NCI-H82 (cell line): ENCODE data around the gene CCDC15.

Experiments
- DNase-seq: peaks from one replicate; lab custom pipeline; 2025; lab: John Stamatoyannopoulos, UW

CCDC15 gene

GRCh38 chr11:125068368-125068767 lies 114.4 kb downstream of the CCDC15 start:
- DNase-seq, result no peak

- no peak for DNase-seq
Observed at GRCh38 chr11:125069008-125069407, 115.0 kb downstream of the CCDC15 start.

GRCh38 chr11:125069796-125070195 lies 115.8 kb downstream of the CCDC15 start:
- DNase-seq, result no peak

- DNase-seq, result no peak
Observed at GRCh38 chr11:125070699-125071254, 116.8 kb downstream of the CCDC15 start.

DNA sequence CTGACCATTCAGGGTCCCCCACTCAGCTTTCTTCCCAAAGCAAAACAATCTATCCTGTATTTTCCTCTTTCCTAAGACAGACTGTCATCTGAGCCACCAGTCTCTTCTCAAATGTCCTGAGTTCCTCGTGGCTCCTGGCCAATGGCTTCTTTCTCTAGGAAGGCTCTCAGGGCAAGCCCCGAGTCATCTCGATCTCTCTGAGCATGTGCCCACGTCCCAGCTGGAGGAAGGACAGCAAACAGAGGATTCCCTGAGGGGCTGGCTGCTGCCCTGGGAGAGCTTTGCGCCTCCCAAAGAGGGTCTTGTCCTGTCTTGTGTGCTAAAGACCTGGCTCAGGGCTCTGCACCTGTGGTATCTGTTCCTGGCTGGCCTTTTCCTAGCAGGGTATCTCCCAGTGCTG lies 117.4 kb downstream of the CCDC15 start:
- no peak for DNase-seq

DNA sequence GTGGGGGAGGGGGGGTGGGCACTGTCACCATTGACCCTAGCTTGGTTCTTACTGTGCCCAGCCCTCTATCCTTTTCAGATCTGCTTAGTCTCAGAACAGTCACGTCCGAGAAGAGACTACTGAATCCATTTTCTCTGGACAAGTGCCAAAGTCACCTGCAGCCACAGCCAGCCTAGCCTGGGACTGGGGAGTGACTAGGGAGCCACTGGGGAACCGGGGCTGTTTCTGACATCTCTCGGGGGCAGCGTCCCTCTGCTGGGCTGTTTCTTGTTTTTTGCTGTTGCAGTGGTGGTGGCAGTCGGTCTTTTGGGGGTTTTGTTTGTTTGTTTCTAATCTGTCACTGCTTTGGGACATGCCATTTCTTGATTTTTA lies 117.8 kb downstream of the CCDC15 start:
- no peak for DNase-seq

DNA sequence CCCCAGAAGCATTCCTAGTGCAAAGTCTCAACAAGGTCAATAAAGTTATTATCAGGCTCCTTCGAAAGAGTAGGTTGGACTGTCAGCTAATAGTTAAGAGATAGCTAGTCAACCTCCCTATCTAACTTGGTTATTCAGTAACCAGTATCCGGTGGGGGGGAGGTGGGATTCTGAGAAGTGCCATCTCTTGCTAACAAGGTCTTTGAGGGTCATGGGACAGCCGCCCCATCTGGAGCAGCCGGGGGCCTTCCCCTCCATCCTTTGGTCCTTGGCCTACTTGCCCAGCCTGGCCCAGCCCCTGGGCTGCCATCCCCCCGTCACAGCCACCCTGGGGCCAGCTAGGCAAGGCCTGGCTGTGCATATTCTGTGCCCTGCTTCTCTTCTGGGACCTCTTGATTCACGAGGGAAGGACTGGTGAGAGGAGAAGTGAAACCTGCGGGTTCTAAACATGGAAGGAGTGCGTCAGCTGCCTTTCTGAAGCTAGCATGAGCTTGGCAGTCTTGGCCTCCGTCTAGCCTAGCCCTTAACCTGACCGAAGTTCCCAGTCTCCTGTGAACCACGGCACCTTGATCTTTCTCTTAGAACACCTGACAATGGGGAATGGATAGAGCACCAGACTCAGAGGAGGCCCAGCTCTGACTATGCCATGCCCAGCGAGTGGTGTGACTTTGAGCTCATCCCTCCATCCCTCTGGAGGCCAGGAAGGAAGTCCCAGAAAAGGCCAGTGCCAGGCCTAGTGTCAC lies 118.4 kb downstream of the CCDC15 start:
- no peak for DNase-seq

DNA sequence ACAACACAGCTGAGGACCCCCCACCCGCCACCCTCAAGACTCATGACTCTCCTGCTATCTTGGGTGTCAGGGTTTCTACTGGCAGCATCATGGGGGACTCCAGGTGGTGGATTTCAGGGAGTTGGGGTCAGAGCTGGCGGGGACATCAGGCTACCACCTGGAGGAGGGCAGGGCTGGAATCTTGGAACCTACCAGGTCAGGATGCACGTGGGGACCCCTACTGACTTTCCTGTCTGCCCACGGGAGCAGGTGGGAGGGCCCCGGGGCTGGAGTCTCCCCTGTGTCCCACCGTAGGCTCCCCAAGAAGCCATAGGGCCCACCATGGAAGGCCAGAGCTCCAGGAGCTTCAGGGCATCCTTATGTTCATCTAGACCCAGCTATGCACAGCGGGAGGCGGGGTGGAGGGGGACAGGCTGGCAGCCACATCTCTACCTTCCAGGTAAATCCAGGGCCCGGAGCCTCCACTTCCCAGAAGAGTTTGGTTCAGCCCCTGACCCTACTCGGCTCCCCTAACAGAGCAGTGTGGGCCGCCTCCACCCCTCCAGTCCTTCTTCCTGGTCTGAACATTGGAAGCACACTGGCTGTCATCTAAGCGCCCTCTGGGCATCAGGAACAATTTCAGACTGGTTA lies 119.1 kb downstream of the CCDC15 start:
- DNase-seq, result no peak

GRCh38 chr11:125073616-125074483 lies 119.8 kb downstream of the CCDC15 start:
- DNase-seq, result no peak

DNA sequence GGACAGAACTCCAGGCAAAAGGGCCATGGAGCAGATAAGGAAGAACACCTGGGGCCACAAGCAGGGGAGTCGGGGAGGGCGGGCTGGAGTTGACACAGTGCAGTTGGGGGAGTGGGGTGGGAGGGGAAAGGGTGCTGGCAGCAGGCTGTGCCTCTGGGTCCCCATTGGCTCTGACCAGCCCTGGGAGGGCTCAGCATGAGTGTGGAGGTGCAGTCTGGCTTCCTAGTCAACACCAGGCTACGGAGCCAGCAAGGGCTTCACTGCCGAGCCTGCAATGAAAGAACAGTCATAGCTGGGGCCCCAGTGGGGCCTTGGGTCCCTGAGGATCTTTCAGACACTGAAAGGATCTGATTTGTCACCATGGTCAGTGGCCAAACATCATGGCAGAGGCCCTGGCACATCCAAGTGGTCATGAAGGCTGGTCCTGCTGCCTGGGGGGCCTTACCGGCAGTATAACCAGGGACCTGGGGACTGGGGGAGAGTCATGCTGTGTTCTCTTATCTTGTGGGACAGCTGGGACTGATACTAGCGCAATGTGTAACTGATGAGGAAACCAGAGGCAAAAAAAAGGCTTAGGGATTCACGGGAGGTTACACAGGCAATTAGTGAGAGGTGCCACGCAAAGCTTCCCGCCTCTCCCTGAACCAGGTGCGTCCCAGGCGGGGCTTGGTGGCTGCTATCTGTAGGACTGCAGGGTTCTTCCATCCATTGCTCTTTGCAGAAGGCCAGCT lies 120.7 kb downstream of the CCDC15 start:
- no peak for DNase-seq

- DNase-seq, result no peak
Observed at GRCh38 chr11:125075242-125075625, 121.2 kb downstream of the CCDC15 start.

DNA sequence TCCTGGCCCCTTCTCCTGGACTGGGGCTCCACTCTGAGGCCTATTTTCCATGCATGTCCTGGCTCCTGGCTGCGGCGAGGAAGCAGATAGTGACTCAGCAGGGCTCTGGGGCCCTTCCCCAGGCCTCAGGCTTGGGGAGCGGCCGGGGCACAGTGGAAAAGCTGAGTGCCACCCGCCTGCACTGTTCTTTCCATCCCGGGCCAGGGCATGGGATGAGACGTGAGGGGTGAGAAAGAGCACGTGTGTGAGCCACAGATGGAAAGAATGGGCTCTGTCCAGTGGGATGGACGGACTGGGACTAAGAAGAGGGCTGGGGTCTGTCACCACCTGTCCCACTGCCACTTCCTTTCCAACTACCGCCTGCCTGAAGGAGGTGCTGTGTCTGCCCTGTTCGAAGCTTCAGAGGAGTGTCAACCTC lies 121.9 kb downstream of the CCDC15 start:
- DNase-seq, result no peak

DNA sequence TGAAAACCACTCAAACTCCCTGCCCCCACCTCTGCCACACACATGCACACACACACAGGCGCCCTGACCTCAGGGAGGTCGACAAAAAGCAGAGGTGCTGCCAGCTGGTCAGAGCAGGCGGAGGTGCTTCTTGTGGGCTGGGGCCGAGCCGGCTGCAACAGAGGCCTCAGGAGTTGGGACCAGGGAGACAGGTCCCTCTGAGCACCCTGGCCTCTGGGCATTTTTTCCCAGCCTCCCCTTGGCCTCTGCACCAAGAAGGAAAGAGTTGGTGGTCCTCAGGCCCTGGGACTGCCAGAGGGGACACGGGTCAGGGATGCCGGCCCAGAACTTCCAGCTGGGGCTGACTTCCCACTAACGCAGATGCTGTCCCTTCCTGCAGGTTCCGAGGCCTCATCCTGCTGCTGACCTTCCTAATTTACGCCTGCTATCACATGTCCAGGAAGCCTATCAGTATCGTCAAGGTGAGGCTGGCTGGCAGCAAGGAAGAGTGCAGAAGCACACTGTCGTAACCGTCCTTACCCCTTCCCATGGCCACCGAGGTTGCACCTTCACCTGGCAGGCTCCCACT lies 122.5 kb downstream of the CCDC15 start:
- no peak for DNase-seq

GRCh38 chr11:125078016-125078415 lies 124.0 kb downstream of the CCDC15 start:
- no peak for DNase-seq

DNA sequence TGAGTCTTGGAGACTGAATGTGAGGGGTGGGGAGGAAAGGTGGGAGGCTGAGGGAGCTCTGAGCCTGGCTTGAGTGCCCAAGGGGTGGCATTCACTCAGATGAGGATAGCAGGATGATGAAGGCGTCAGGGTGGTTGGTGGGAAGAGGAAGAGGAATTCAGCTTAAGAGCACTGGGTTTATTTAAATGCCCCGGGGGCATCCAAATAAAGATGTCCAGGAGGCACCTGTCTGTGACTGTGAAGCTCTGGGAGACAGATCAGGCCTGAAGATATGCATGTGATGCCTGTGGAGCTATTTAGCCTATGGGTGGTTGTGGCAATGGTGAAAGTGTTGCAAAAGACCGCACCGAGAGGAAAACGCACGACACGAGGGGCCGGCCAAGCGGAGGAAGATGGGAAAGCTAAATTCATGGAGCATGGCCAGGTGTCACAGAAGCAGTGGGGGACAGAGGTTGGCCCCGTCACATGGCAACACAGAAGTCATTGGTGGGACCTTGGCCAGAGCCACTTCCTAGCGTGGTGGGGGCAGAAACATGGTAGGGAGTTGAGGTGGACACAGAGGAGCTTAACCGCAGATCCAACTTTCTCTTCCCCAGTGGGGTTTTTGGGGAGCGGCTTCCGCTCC lies 124.6 kb downstream of the CCDC15 start:
- DNase-seq, result no peak

DNA sequence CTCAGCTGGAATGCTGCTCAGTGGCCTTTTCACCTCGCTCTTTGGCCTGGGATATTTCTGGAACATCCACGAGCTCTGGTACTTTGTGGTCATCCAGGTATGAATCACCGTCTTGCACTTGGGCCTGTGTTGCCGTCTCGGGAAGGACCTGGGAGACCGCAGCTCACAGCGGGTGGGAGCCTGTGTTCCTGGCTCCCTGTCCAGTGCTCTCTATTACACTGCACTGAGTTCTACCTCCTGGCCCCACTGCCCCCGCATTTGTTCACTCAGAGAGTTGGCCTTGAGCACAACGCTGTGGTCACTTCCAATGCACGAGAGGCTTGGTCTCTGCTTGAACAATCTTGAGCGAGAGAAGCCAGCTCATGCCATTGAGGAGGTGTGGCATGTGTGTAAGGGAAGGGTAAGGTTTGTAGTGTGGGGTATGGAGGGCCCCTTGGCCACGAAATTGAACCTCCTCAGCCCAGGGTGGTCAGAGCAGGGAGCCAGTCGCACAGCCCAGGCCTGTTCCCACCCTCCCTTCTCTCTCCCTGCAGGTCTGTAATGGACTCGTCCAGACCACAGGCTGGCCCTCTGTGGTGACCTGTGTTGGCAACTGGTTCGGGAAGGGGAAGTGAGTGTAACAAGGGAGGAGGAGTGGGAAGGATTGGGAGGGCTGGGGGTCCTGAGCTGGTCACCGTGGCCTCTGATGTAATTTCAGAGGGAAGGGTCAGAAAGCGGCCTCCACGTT lies 125.3 kb downstream of the CCDC15 start:
- no peak for DNase-seq

DNA sequence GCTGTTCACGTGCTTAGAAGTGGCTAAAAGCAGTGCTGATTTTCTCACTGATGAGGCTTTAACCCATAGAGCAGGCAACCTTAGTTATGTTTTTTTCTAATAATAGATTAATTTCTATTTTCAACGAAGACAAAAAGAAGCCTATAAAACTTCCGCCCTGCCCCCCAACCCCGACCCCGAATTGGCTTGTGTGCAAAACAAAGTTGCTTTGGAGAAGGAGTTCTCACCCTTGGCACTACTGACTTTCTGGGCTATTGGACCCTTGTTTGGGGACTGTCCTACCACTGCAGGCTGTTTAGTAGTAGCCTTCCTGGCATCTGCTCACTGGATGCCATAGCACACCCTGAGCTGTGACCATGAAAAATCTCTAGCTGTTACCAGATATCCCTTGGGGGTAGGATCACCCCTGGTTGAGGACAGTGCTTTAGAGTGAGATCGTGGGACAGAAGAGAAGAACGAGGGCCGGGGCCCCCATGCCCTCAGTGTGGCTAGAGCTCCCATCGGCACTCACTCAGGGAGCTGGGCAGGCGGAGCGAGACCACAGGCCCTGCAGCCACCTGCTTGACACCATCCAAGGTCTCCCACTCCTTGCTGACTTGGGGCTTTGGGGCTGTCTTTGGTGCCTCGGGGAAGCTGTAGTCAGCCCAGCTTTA lies 126.0 kb downstream of the CCDC15 start:
- DNase-seq, result no peak

GRCh38 chr11:125080531-125080911 lies 126.5 kb downstream of the CCDC15 start:
- DNase-seq, result no peak

DNA sequence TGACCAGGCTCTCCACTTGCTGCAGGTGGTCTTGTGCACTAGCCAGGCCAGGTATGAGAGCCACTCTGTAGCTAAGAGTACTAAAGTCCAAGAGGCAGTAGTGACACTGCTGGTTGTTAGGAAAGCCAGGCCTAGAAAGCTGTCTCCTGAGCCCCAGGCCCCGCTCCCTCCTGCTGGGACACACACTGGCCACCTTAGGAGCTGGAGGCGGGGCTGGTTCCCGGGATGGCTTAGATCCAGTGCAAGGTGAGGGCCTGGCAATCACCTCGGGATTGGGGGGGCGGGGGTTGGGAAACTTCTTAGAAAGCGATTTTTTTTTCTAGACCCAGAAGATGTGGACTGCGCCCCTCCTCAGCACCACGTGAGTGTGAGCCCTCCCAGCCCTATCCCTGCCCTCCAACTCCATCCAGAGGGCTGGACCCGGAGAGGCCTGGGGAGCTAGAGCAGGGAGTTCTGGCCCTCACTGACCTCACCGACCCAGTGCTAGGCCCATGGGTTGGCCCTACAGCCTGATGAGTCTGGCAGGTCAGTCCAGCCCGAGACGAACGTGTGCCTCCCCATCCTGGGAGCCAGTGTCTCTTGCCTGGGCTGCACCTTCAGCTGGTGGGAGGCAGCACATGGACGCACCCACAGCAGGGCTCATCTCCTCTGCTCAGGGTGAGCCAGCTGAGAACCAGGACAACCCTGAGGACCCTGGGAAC lies 127.2 kb downstream of the CCDC15 start:
- no peak for DNase-seq
